Pericardium fibroblast (primary cell): Measurements from ENCODE around the gene RPE65. TPM values are rescaled to one million over a fixed set of nuclear protein-coding genes. Genes with fewer than 3 reads are reported as not detected.

Experiments used
- total RNA-seq: library from RNA; depleted of rRNA; stranded (reverse); fragments of >200 nt; gene quantifications from 2 replicates; pipeline ENCODE4 v1.2.3, GENCODE V29; 2015

The RPE65 gene
- not detected in 2 replicates for total RNA-seq

DNA sequence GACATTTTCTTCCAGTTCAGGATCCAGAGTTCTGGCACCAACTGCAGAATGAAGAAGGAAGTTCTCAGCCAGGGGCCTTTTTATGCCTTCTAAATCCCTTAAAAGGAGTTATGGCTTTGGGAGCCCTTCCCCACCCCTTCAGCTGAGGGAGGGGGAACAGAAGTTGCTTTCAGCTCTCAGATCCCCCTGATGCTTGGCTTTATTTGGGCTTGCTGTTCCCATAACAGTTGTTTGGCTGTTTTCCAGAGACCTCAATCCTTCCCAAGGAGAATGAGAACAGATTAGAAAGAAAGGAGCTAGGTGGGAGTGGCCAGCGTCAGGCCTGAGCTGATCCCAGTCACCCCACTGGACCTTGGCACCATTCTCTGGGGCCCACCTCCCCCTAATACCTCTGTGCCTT, at the start of gene RPE65:
TSS of gene RPE65 (minus strand) at position 54 of the 400 bp plus-strand sequence. CDS start at position 5, 49 bp downstream.

DNA sequence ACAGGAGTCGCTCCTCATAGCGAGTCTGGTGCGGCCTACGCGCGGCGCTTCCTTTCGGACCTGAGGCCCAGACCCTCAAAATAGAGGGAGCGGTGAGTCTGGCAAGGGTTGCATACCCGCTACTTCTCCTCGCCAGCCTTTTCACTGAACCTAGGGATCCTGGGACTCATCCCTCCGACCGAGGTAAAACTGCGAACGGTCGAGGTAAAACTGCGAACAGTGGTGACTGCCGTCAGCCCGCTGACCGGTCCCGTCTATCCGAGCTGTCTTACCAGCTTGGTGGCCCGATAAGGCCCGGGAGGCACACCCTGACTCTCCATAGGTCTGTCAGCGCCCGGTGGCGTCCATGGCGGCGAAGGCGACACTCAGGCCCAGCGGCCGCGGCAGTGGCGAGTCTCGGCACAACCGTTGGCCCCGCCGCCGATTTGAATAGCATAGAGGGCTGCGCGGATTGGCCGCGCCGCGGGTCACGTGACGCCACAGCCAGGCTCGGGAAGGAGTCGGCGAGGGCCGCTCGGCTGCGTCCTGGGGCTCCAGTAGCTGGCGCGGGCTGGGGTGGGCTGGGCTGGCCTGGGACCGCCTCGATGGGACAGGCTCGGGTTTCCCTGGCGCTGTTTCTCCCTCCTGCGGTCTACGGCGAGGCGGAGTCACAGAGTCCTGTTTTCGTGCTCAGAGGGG, 47.1 kb upstream of the RPE65 start, which contains the start of gene DEPDC1:
TSS of gene DEPDC1 (minus strand) at position 403 of the 678 bp plus-strand sequence. CDS start at position 320, 83 bp downstream.

Other genes starting within 250 kb of the RPE65 start
- gene WLS, start 217.4 kb downstream of the RPE65 start, total RNA-seq: 62.0 and 78.9 TPM in 2 replicates
- gene DEPDC1, start 47.1 kb upstream of the RPE65 start, total RNA-seq: 0.43 and 4.8 TPM in 2 replicates